Stimulated activated memory B cell treated with anti-CD40 and anti-IgM and Interleukin-4, amounts not matched to agents 10 μg/mL and 1 μg/mL and 100 μg/mL, for 72 hours (primary cell): ENCODE data around the gene SHROOM1.
A peak's percentile ranks its signal among the peaks of the same experiment; 100 is the strongest.

Experiments used
- ATAC-seq: fragments of 150-1000 bp; cut with Tn5 transposase; 2 replicates; pipeline ENCODE4 v1.10.0; 2021
- H3K27ac Mint-ChIP-seq: one replicate; pipeline ENCODE4 v1.8.0; 2022; ENCODE audit warnings: mild to moderate bottlenecking, mixed read lengths
- H3K27me3 Mint-ChIP-seq: one replicate; pipeline ENCODE4 v1.8.0; 2022; ENCODE audit warnings: mixed read lengths
- H3K36me3 Mint-ChIP-seq: one replicate; pipeline ENCODE4 v1.8.0; 2022; ENCODE audit warnings: mixed read lengths
- H3K4me1 Mint-ChIP-seq: one replicate; pipeline ENCODE4 v1.8.0; 2022; ENCODE audit warnings: mixed read lengths
- H3K4me3 Mint-ChIP-seq: one replicate; pipeline ENCODE4 v1.8.0; 2022; ENCODE audit warnings: mild to moderate bottlenecking, moderate library complexity, mixed read lengths
- H3K9me3 Mint-ChIP-seq: one replicate; pipeline ENCODE4 v1.8.0; 2022; ENCODE audit warnings: mixed read lengths

Gene SHROOM1

GRCh38 chr5:132830436-132831094 lies at the start of gene SHROOM1:
SHROOM1 (minus strand) TSS chr5:132830647; CDS start chr5:132826140, 4,507 bp downstream.
- Mint-ChIP-seq H3K4me1 (peaks cover 20% of the 10 kb centered on the region), H3K27ac (peak within 1 kb of the TSS; percentile 74), H3K36me3 (no peaks in the 10 kb centered on the region), H3K27me3 (peaks cover 51% of the 10 kb centered on the region), H3K4me3 (peak within 1 kb of the TSS; percentile 90), H3K9me3 (no peaks in the 10 kb centered on the region)
- ATAC-seq, result peak; percentile 77

GRCh38 chr5:132877938-132878337 lies 47.5 kb upstream of the SHROOM1 start:
- Mint-ChIP-seq H3K4me3 (no peak overlapping the region), H3K36me3 (peaks cover 21% of the 10 kb centered on the region), H3K9me3 (no peaks in the 10 kb centered on the region), H3K4me1 (no peaks in the 10 kb centered on the region), H3K27me3 (no peaks in the 10 kb centered on the region), H3K27ac (no peak overlapping the region)
- ATAC-seq, result no peak

- ATAC-seq, result no peak
- Mint-ChIP-seq H3K9me3 (no peaks in the 10 kb centered on the region), H3K4me3 (no peak overlapping the region), H3K36me3 (peaks cover 22% of the 10 kb centered on the region), H3K27ac (no peak overlapping the region), H3K27me3 (no peaks in the 10 kb centered on the region), H3K4me1 (no peaks in the 10 kb centered on the region)
Observed at GRCh38 chr5:132877466-132877865, 47.0 kb upstream of the SHROOM1 start.

GRCh38 chr5:132876020-132876759 lies 45.7 kb upstream of the SHROOM1 start:
- Mint-ChIP-seq H3K4me1 (no peaks in the 10 kb centered on the region), H3K9me3 (no peaks in the 10 kb centered on the region), H3K4me3 (no peak overlapping the region), H3K36me3 (peaks cover 29% of the 10 kb centered on the region), H3K27ac (no peak overlapping the region), H3K27me3 (no peaks in the 10 kb centered on the region)
- no peak for ATAC-seq

GRCh38 chr5:132873930-132874271 lies 43.5 kb upstream of the SHROOM1 start:
- no peaks in the 10 kb centered on the region for H3K27me3 Mint-ChIP-seq

GRCh38 chr5:132873119-132873929 lies 42.9 kb upstream of the SHROOM1 start, which contains the start of gene LEAP2:
LEAP2 (plus strand) TSS chr5:132873668; CDS start chr5:132873695, 27 bp downstream.
- Mint-ChIP-seq H3K27me3 (no peaks in the 10 kb centered on the region), H3K36me3 (peaks cover 20% of the 10 kb centered on the region), H3K4me1 (no peaks in the 10 kb centered on the region), H3K27ac (peak within 1 kb of the TSS; percentile 22), H3K9me3 (no peaks in the 10 kb centered on the region), H3K4me3 (no peak within 1 kb of the TSS)
- ATAC-seq, result no peak

More at GRCh38 chr5:132873930-132874271, 43.5 kb upstream of the SHROOM1 start:
- ATAC-seq, result no peak
- H3K9me3 Mint-ChIP-seq, result no peaks in the 10 kb centered on the region
- H3K36me3 Mint-ChIP-seq, result peaks cover 24% of the 10 kb centered on the region
- no peaks in the 10 kb centered on the region for H3K4me1 Mint-ChIP-seq
- H3K27ac Mint-ChIP-seq, result no peak overlapping the region
- no peak overlapping the region for H3K4me3 Mint-ChIP-seq

- Mint-ChIP-seq H3K27me3 (no peaks in the 10 kb centered on the region), H3K4me3 (no peak overlapping the region), H3K36me3 (peaks cover 16% of the 10 kb centered on the region), H3K27ac (peak overlapping the region; percentile 22), H3K4me1 (peaks cover 5% of the 10 kb centered on the region), H3K9me3 (no peaks in the 10 kb centered on the region)
- ATAC-seq, result no peak
Observed at GRCh38 chr5:132872788-132873118, 42.3 kb upstream of the SHROOM1 start.

- H3K36me3 Mint-ChIP-seq, result peaks cover 16% of the 10 kb centered on the region
- no peaks in the 10 kb centered on the region for H3K9me3 Mint-ChIP-seq
- no peak overlapping the region for H3K4me3 Mint-ChIP-seq
- peaks cover 13% of the 10 kb centered on the region for H3K4me1 Mint-ChIP-seq
- no peak overlapping the region for H3K27ac Mint-ChIP-seq
- H3K27me3 Mint-ChIP-seq, result no peaks in the 10 kb centered on the region
- no peak for ATAC-seq
Observed at GRCh38 chr5:132871459-132872284, 41.2 kb upstream of the SHROOM1 start.

GRCh38 chr5:132870801-132871200 lies 40.4 kb upstream of the SHROOM1 start:
- Mint-ChIP-seq H3K27ac (no peak overlapping the region), H3K27me3 (no peaks in the 10 kb centered on the region), H3K4me1 (peaks cover 21% of the 10 kb centered on the region), H3K9me3 (no peaks in the 10 kb centered on the region), H3K36me3 (peaks cover 16% of the 10 kb centered on the region), H3K4me3 (no peak overlapping the region)
- ATAC-seq, result no peak

GRCh38 chr5:132868754-132869153 lies 38.3 kb upstream of the SHROOM1 start:
- peaks cover 23% of the 10 kb centered on the region for H3K4me1 Mint-ChIP-seq
- no peak overlapping the region for H3K4me3 Mint-ChIP-seq
- ATAC-seq, result no peak
- H3K36me3 Mint-ChIP-seq, result peaks cover 16% of the 10 kb centered on the region
- no peaks in the 10 kb centered on the region for H3K27me3 Mint-ChIP-seq
- no peaks in the 10 kb centered on the region for H3K9me3 Mint-ChIP-seq
- peak overlapping the region; percentile 95 for H3K27ac Mint-ChIP-seq

GRCh38 chr5:132867046-132867451 lies 36.6 kb upstream of the SHROOM1 start:
- Mint-ChIP-seq H3K9me3 (no peaks in the 10 kb centered on the region), H3K4me3 (peak overlapping the region; percentile 96), H3K27me3 (no peaks in the 10 kb centered on the region), H3K36me3 (peaks cover 7% of the 10 kb centered on the region), H3K4me1 (peaks cover 23% of the 10 kb centered on the region), H3K27ac (peak overlapping the region; percentile 95)
- peak; percentile 35 for ATAC-seq

GRCh38 chr5:132866342-132867045 lies 36.0 kb upstream of the SHROOM1 start, which contains the start of the genes GDF9 and UQCRQ:
GDF9 (minus strand) TSS chr5:132866469; CDS start chr5:132864533, 1,936 bp downstream.
UQCRQ (plus strand) TSS chr5:132866642; CDS start chr5:132866882, 240 bp downstream.
- H3K4me3 Mint-ChIP-seq, result peak within 1 kb of the TSS; percentile 96
- no peaks in the 10 kb centered on the region for H3K27me3 Mint-ChIP-seq
- peaks cover 5% of the 10 kb centered on the region for H3K36me3 Mint-ChIP-seq
- peak; percentile 100 for ATAC-seq
- H3K4me1 Mint-ChIP-seq, result peaks cover 23% of the 10 kb centered on the region
- no peaks in the 10 kb centered on the region for H3K9me3 Mint-ChIP-seq
- peak within 1 kb of the TSS; percentile 95 for H3K27ac Mint-ChIP-seq

- Mint-ChIP-seq H3K4me1 (peaks cover 23% of the 10 kb centered on the region), H3K36me3 (peaks cover under 1% of the 10 kb centered on the region), H3K4me3 (peak overlapping the region; percentile 96), H3K9me3 (no peaks in the 10 kb centered on the region), H3K27ac (peak overlapping the region; percentile 95), H3K27me3 (no peaks in the 10 kb centered on the region)
- ATAC-seq, result peak; percentile 50
Observed at GRCh38 chr5:132865668-132866341, 35.4 kb upstream of the SHROOM1 start.
